ENCODE data around the gene PLXNA1.

PLXNA1 gene

DNA sequence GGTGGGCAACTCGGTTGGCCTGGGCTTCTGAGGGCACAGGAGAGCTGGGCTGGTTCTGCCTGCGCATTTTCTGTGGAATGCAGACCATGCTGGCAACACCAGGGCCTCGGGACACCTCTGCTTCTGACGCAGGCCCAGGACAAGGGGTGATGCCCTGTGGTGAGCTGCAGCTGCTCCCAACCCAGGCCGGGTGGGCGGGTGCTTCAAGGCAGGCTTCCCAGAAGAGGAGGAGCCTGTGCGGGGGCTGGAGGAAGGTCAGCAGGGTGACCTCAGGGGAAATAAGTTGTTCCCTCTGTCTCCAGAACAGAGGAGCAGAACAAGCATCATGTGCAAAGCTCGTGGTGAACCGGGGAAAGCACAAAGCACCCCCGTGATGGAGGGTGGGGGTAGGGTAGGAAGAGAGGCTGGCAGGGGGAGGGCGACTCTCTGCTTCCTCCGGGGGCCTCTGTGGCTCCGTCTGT lies 11.0 kb upstream of the PLXNA1 start:
- H3K27me3 ChIP-seq (ENCODE audit: control insufficient read depth, insufficient read depth, low read length): no peaks in the 10 kb centered on the region
- H3K27ac ChIP-seq: no peak overlapping the region
- TF ChIP-seq, protein P1, sequence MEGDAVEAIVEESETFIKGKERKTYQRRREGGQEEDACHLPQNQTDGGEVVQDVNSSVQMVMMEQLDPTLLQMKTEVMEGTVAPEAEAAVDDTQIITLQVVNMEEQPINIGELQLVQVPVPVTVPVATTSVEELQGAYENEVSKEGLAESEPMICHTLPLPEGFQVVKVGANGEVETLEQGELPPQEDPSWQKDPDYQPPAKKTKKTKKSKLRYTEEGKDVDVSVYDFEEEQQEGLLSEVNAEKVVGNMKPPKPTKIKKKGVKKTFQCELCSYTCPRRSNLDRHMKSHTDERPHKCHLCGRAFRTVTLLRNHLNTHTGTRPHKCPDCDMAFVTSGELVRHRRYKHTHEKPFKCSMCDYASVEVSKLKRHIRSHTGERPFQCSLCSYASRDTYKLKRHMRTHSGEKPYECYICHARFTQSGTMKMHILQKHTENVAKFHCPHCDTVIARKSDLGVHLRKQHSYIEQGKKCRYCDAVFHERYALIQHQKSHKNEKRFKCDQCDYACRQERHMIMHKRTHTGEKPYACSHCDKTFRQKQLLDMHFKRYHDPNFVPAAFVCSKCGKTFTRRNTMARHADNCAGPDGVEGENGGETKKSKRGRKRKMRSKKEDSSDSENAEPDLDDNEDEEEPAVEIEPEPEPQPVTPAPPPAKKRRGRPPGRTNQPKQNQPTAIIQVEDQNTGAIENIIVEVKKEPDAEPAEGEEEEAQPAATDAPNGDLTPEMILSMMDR (IDR thresholded peaks at IDR 0.05): no peak
- H3K4me1 ChIP-seq: no peaks in the 10 kb centered on the region
- peaks cover 4% of the 10 kb centered on the region for H3K36me3 ChIP-seq (ENCODE audit: control insufficient read depth, insufficient read depth, low read length)
- no peaks in the 10 kb centered on the region for H3K9me3 ChIP-seq (ENCODE audit: control insufficient read depth, low read length)
- H3K4me2 ChIP-seq (ENCODE audit: low read length): no peak overlapping the region
- H2AFZ ChIP-seq: no peak overlapping the region
- H3K9ac ChIP-seq: no peak overlapping the region
- H3K4me3 ChIP-seq (ENCODE audit: low read depth, low read length): no peak overlapping the region
- H3K79me2 ChIP-seq: no peaks in the 10 kb centered on the region

DNA sequence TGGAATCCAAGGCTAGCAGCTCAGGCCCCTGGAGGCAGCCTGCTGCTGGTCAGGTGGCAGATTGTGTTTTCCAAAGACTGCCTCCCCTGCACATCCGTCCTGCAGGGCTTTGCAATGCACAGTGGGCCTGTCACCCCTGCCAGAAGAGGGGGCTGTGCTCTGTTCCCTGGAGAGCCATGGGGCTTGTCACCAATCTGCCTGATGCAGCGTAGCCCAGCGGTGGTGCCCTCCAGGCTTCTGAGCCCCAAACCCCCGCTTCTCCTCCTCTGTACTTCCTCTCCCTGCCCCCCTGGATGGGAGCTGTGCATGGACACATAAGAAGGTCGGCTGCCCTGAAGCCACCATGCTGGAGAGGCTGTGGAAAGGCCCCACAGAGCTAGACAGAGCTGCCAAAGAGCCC lies 10.0 kb upstream of the PLXNA1 start:
- H3K27me3 ChIP-seq (ENCODE audit: control insufficient read depth, insufficient read depth, low read length): no peaks in the 10 kb centered on the region
- TF ChIP-seq, protein P1 (IDR thresholded peaks at IDR 0.05): no peak
- peaks cover 4% of the 10 kb centered on the region for H3K36me3 ChIP-seq (ENCODE audit: control insufficient read depth, insufficient read depth, low read length)
- no peak overlapping the region for H3K27ac ChIP-seq
- no peaks in the 10 kb centered on the region for H3K4me1 ChIP-seq
- H3K4me3 ChIP-seq (ENCODE audit: low read depth, low read length): no peak overlapping the region
- no peaks in the 10 kb centered on the region for H3K9me3 ChIP-seq (ENCODE audit: control insufficient read depth, low read length)
- no peak overlapping the region for H3K9ac ChIP-seq
- H3K4me2 ChIP-seq (ENCODE audit: low read length): no peak overlapping the region
- H2AFZ ChIP-seq: no peak overlapping the region
- no peaks in the 10 kb centered on the region for H3K79me2 ChIP-seq

DNA sequence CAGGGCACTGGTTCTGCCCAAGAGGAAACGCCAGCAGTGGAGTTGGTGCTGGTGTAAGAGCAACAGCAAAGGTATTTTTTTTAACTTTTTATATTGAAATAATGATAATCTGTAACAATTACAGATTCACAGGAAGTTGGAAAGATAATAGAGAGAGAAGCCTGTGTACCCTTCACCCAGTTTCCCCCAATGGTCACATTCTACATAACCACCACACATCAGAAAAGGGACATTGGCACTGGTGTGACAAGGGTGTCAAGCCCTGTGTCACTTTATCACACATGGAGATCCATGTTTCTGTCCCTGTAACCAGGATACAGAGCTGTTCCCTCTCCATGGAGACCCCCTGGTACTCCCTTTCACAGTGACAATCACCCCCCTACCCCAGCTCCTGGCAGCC lies 9.1 kb upstream of the PLXNA1 start:
- Histone ChIP-seq H3K27me3 (ENCODE audit: control insufficient read depth, insufficient read depth, low read length) (no peaks in the 10 kb centered on the region), H3K4me3 (ENCODE audit: low read depth, low read length) (no peak overlapping the region), H2AFZ (no peak overlapping the region), H3K27ac (no peak overlapping the region), H3K4me1 (no peaks in the 10 kb centered on the region), H3K4me2 (ENCODE audit: low read length) (no peak overlapping the region), H3K9me3 (ENCODE audit: control insufficient read depth, low read length) (no peaks in the 10 kb centered on the region), H3K9ac (no peak overlapping the region), H3K36me3 (ENCODE audit: control insufficient read depth, insufficient read depth, low read length) (peaks cover 4% of the 10 kb centered on the region), H3K79me2 (no peaks in the 10 kb centered on the region)
- TF ChIP-seq, protein P1 (IDR thresholded peaks at IDR 0.05): no peak

DNA sequence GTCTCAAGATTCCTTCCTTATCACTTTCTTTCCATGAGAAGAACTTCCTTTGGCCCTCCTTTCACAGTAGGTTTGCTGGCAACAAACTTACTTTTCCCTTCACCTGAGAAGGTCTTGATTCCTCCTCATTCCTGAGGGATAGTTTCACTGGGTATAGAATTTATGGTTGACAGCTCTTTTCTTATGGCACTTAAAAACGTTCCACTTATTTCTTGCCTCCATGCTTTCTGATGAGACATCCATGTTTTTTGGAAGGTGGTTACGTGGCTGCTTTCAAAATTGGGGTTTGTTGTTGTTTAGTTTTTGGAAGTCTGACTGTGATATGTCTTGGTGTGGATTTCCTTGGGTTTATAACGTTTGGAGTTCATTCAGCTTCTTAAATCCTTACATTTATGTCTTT lies 8.2 kb upstream of the PLXNA1 start:
- H3K27me3 ChIP-seq (ENCODE audit: control insufficient read depth, insufficient read depth, low read length): no peaks in the 10 kb centered on the region
- peaks cover 4% of the 10 kb centered on the region for H3K36me3 ChIP-seq (ENCODE audit: control insufficient read depth, insufficient read depth, low read length)
- H3K4me3 ChIP-seq (ENCODE audit: low read depth, low read length): no peak overlapping the region
- no peak overlapping the region for H2AFZ ChIP-seq
- TF ChIP-seq, protein P1 (IDR thresholded peaks at IDR 0.05): no peak
- H3K9me3 ChIP-seq (ENCODE audit: control insufficient read depth, low read length): no peaks in the 10 kb centered on the region
- H3K27ac ChIP-seq: no peak overlapping the region
- H3K4me2 ChIP-seq (ENCODE audit: low read length): no peak overlapping the region
- H3K9ac ChIP-seq: no peak overlapping the region
- no peaks in the 10 kb centered on the region for H3K4me1 ChIP-seq
- no peaks in the 10 kb centered on the region for H3K79me2 ChIP-seq

DNA sequence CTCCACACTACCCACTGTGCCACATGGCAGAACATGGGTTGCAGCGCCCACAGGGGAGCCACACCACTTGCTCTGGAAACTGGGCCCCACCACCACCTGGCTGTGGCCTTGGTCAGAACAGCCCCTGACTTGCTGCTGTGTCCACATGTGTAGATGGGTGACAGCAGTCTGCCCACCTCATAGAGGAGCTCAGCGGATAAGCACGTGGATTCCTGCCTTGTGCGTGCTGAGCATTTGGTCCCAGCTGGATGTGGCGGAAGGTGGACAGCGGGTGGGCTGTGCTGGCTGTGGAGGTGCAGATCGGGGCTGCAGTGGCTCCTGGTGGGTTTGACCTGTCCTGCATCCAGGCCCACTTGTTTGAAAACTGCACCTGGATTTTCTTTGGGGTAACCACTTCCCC lies 6.0 kb upstream of the PLXNA1 start:
- H3K27me3 ChIP-seq (ENCODE audit: control insufficient read depth, insufficient read depth, low read length): no peaks in the 10 kb centered on the region
- H3K4me3 ChIP-seq (ENCODE audit: low read depth, low read length): no peak overlapping the region
- TF ChIP-seq, protein P1 (IDR thresholded peaks at IDR 0.05): no peak
- H3K27ac ChIP-seq: no peak overlapping the region
- H3K9me3 ChIP-seq (ENCODE audit: control insufficient read depth, low read length): no peaks in the 10 kb centered on the region
- H3K79me2 ChIP-seq: no peaks in the 10 kb centered on the region
- H3K9ac ChIP-seq: no peak overlapping the region
- H2AFZ ChIP-seq: no peak overlapping the region
- peaks cover 4% of the 10 kb centered on the region for H3K36me3 ChIP-seq (ENCODE audit: control insufficient read depth, insufficient read depth, low read length)
- no peak overlapping the region for H3K4me2 ChIP-seq (ENCODE audit: low read length)
- no peaks in the 10 kb centered on the region for H3K4me1 ChIP-seq
